MCF 10A (cell line): ENCODE measurements around the gene TP53AIP1. TPM values are rescaled to one million over a fixed set of nuclear protein-coding genes. Genes with fewer than 3 reads are reported as not detected.

Source experiments
- BruUV-seq: library from RNA; stranded (reverse); fragments of 400-500 nt; replicated peaks from 2 replicates; lab custom pipeline; 2021; lab: Mats Ljungman, UMichigan
- CTCF ChIA-PET: fragments of 300-600 bp; sonication (Branson Sonifier 250); formaldehyde crosslinking; extraction: SDS; loops from one replicate; lab custom pipeline; 2021; ENCODE audit warnings: antibody characterized with exemption, inconsistent platforms; lab: Yijun Ruan, JAX
- POLR2A ChIA-PET: fragments of 300-600, 350-650 bp; sonication (Branson Sonifier 250); formaldehyde crosslinking; extraction: SDS; loops from one replicate; lab custom pipeline; 2020; ENCODE audit warnings: antibody characterized with exemption, inconsistent platforms; lab: Yijun Ruan, JAX
- DNase-seq: peaks from one replicate; pipeline ENCODE4 v3.0.0-alpha.2; 2018; ENCODE audit not compliant: unreplicated experiment
- H3K27ac Mint-ChIP-seq: one replicate; pipeline ENCODE4 v1.8.0; 2022; ENCODE audit warnings: mild to moderate bottlenecking, low read depth, mixed read lengths; ENCODE audit not compliant: unreplicated experiment
- H3K27me3 Mint-ChIP-seq: one replicate; pipeline ENCODE4 v1.8.0; 2022; ENCODE audit warnings: mixed read lengths; ENCODE audit not compliant: insufficient read depth, unreplicated experiment
- H3K36me3 Mint-ChIP-seq: one replicate; pipeline ENCODE4 v1.8.0; 2022; ENCODE audit warnings: mild to moderate bottlenecking, moderate library complexity, mixed read lengths; ENCODE audit not compliant: insufficient read depth, unreplicated experiment
- H3K4me1 Mint-ChIP-seq: one replicate; pipeline ENCODE4 v1.8.0; 2022; ENCODE audit warnings: mixed read lengths; ENCODE audit not compliant: insufficient read depth, unreplicated experiment
- H3K4me3 Mint-ChIP-seq: one replicate; pipeline ENCODE4 v1.8.0; 2022; ENCODE audit warnings: mild to moderate bottlenecking, moderate library complexity, mixed read lengths; ENCODE audit not compliant: unreplicated experiment
- H3K9me3 Mint-ChIP-seq: one replicate; pipeline ENCODE4 v1.8.0; 2022; ENCODE audit warnings: mixed read lengths; ENCODE audit not compliant: unreplicated experiment
- CTCF ChIP-seq: fragments of 200-600 bp; IDR thresholded peaks from one replicate; pipeline ENCODE4 v1.8.0; 2022; ENCODE audit warnings: antibody characterized with exemption, mild to moderate bottlenecking; ENCODE audit not compliant: unreplicated experiment
- intact Hi-C: fragments of 100-400 bp; cut with micrococcal nuclease; formaldehyde crosslinking; loops from 2 replicates; pipeline ENCODE4 v1.14.1; 2022
- total RNA-seq: library from RNA; stranded (reverse); gene quantifications from 2 replicates; pipeline ENCODE4 v1.2.3, GENCODE V29; 2022

TP53AIP1 gene
- total RNA-seq, 1 experiment from 2014 or later, result 4.5 TPM

- Mint-ChIP-seq H3K36me3 (no peaks in the 10 kb centered on the region), H3K27me3 (no peaks in the 10 kb centered on the region), H3K9me3 (no peaks in the 10 kb centered on the region), H3K27ac (no peak overlapping the region), H3K4me1 (no peaks in the 10 kb centered on the region), H3K4me3 (no peak overlapping the region)
- POLR2A ChIA-PET, result no interaction called here
- TF ChIP-seq CTCF, result no peak
- BruUV-seq, result no TSS peak
- DNase-seq, result no peak
- intact Hi-C loops, result no loop called here
- CTCF ChIA-PET, result interaction anchor here (1.0 to 2.7 kb wide), 2 partner anchors 42 to 43 kb away, joined by 3 to 13 read pairs; no protein-coding TSS in a partner anchor
These were observed 14.9 kb downstream of the TP53AIP1 start for GRCh38 chr11:128927683-128928336.

- BruUV-seq, result no TSS peak
- no peaks in the 10 kb centered on the region for H3K9me3 Mint-ChIP-seq
- DNase-seq, result no peak
- CTCF ChIA-PET, result interaction anchor here (1.0 kb wide), 1 partner anchor 41 kb away, joined by 3 read pairs; no protein-coding TSS in a partner anchor
- H3K4me1 Mint-ChIP-seq, result no peaks in the 10 kb centered on the region
- TF ChIP-seq CTCF, result no peak
- intact Hi-C loops, result no loop called here
- no peak overlapping the region for H3K4me3 Mint-ChIP-seq
- POLR2A ChIA-PET, result interaction anchor here (0.6 kb wide), 1 partner anchor 30 kb away, joined by 3 read pairs; no protein-coding TSS in a partner anchor
- H3K27me3 Mint-ChIP-seq, result no peaks in the 10 kb centered on the region
- H3K36me3 Mint-ChIP-seq, result no peaks in the 10 kb centered on the region
- H3K27ac Mint-ChIP-seq, result no peak overlapping the region
These were observed 15.6 kb downstream of the TP53AIP1 start for GRCh38 chr11:128927108-128927461.

- H3K4me1 Mint-ChIP-seq, result no peaks in the 10 kb centered on the region
- ChIA-PET CTCF (interaction anchor here (0.5 to 2.2 kb wide), 5 partner anchors 20 to 1431 kb away, joined by 3 to 6 read pairs (median 3); no protein-coding TSS in a partner anchor), POLR2A (interaction anchor here (0.6 kb wide), 1 partner anchor 31 kb away, joined by 3 read pairs; no protein-coding TSS in a partner anchor)
- DNase-seq, result no peak
- H3K27ac Mint-ChIP-seq, result no peak overlapping the region
- no peak overlapping the region for H3K4me3 Mint-ChIP-seq
- no peaks in the 10 kb centered on the region for H3K9me3 Mint-ChIP-seq
- H3K36me3 Mint-ChIP-seq, result no peaks in the 10 kb centered on the region
- TF ChIP-seq CTCF, result no peak
- no TSS peak for BruUV-seq
- H3K27me3 Mint-ChIP-seq, result no peaks in the 10 kb centered on the region
- intact Hi-C loops, result no loop called here
These were observed 16.1 kb downstream of the TP53AIP1 start for GRCh38 chr11:128926437-128927107.

GRCh38 chr11:128926000-128926399, 16.7 kb downstream of the TP53AIP1 start:
- intact Hi-C loops, result no loop called here
- Mint-ChIP-seq H3K36me3 (no peaks in the 10 kb centered on the region), H3K4me1 (no peaks in the 10 kb centered on the region), H3K27ac (no peak overlapping the region), H3K4me3 (no peak overlapping the region), H3K9me3 (no peaks in the 10 kb centered on the region), H3K27me3 (no peaks in the 10 kb centered on the region)
- CTCF ChIA-PET, result interaction anchor here (0.5 to 2.2 kb wide), 5 partner anchors 19 to 1431 kb away, joined by 3 to 6 read pairs (median 3); no protein-coding TSS in a partner anchor
- TF ChIP-seq CTCF, result no peak
- DNase-seq, result no peak
- POLR2A ChIA-PET, result interaction anchor here (0.6 kb wide), 1 partner anchor 35 kb away, joined by 3 read pairs; no protein-coding TSS in a partner anchor
- no TSS peak for BruUV-seq
